CD4-positive, alpha-beta T cell treated with Interleukin-4 for 4 hours (primary cell): ENCODE results near the gene TPRX2.
A peak's percentile ranks its signal among the peaks of the same experiment; 100 is the strongest.
"Not testable (repeated sequence)": the region's sequence is repeated elsewhere in the genome, so short reads cannot be mapped to it uniquely, and the experiment has no call there.

Experiments
- DNase-seq: peaks from one replicate; pipeline ENCODE4 v3.0.0-alpha.2; 2020

Gene TPRX2

GRCh38 chr19:47858646-47859285 is at the start of gene TPRX2:
TSS of gene TPRX2 (plus strand) at chr19:47859235. CDS start at chr19:47859247, 12 bp downstream.
- not testable (repeated sequence) for DNase-seq

- DNase-seq, result peak; percentile 47
Observed at GRCh38 chr19:47813304-47813994, 45.6 kb upstream of the TPRX2 start.

GRCh38 chr19:47813995-47814328 is 45.1 kb upstream of the TPRX2 start:
- no peak for DNase-seq

GRCh38 chr19:47816270-47816669 is 42.8 kb upstream of the TPRX2 start:
- DNase-seq, result not testable (repeated sequence)

GRCh38 chr19:47818221-47818620 is 40.8 kb upstream of the TPRX2 start:
- not testable (repeated sequence) for DNase-seq

- DNase-seq, result no peak
Observed at GRCh38 chr19:47819858-47820257, 39.2 kb upstream of the TPRX2 start.

GRCh38 chr19:47820410-47820809 is 38.6 kb upstream of the TPRX2 start:
- DNase-seq, result no peak

- DNase-seq, result no peak
Observed at GRCh38 chr19:47821460-47822020, 37.5 kb upstream of the TPRX2 start, which contains the start of gene CRX. TSS of gene CRX (plus strand) at chr19:47821937. CDS start at chr19:47834444, 12,507 bp downstream.

- DNase-seq, result no peak
Observed at GRCh38 chr19:47824396-47824795, 34.6 kb upstream of the TPRX2 start.

GRCh38 chr19:47826800-47827199 is 32.2 kb upstream of the TPRX2 start:
- no peak for DNase-seq

GRCh38 chr19:47832723-47833122 is 26.3 kb upstream of the TPRX2 start:
- DNase-seq, result no peak

GRCh38 chr19:47836038-47836437 is 23.0 kb upstream of the TPRX2 start:
- no peak for DNase-seq

- DNase-seq, result no peak
Observed at GRCh38 chr19:47839411-47839810, 19.6 kb upstream of the TPRX2 start.

GRCh38 chr19:47839913-47840312 is 19.1 kb upstream of the TPRX2 start:
- DNase-seq, result no peak

- no peak for DNase-seq
Observed at GRCh38 chr19:47842941-47843340, 16.1 kb upstream of the TPRX2 start.

GRCh38 chr19:47848425-47848822 is 10.6 kb upstream of the TPRX2 start:
- no peak for DNase-seq

GRCh38 chr19:47848823-47849473 is 10.1 kb upstream of the TPRX2 start:
- peak; percentile 2 for DNase-seq

- no peak for DNase-seq
Observed at GRCh38 chr19:47853003-47853402, 6.0 kb upstream of the TPRX2 start.

- DNase-seq, result no peak
Observed at GRCh38 chr19:47854459-47854858, 4.6 kb upstream of the TPRX2 start.

- not testable (repeated sequence) for DNase-seq
Observed at GRCh38 chr19:47858231-47858630, 804 bp upstream of the TPRX2 start.

GRCh38 chr19:47859838-47860237 is 803 bp downstream of the TPRX2 start:
- DNase-seq, result not testable (repeated sequence)

GRCh38 chr19:47860602-47861297 is 1.7 kb downstream of the TPRX2 start:
- DNase-seq, result no peak

- no peak for DNase-seq
Observed at GRCh38 chr19:47861630-47862029, 2.6 kb downstream of the TPRX2 start.
